Osteoblast (primary cell): ENCODE measurements around the gene ZEB2. TPM values are rescaled to one million over a fixed set of nuclear protein-coding genes. Genes with fewer than 3 reads are reported as not detected.

Source experiments
- DNase-seq: peaks from one replicate; pipeline ENCODE4 v3.0.0; 2011; ENCODE audit warnings: low spot score, mixed read lengths; ENCODE audit not compliant: insufficient read length; ENCODE audit errors: missing footprints
- H2AFZ ChIP-seq: 2 replicates; pipeline ENCODE4 v1.6.0; 2011; ENCODE audit warnings: mild to moderate bottlenecking, low read length
- H3K27ac ChIP-seq: 2 replicates; pipeline ENCODE4 v1.5.1; 2011; ENCODE audit warnings: mild to moderate bottlenecking, low read depth, low read length, moderate library complexity
- H3K27me3 ChIP-seq: 2 replicates; pipeline ENCODE4 v1.6.0; 2012; ENCODE audit warnings: mild to moderate bottlenecking, control low read depth, inconsistent platforms, low read length, moderate library complexity; ENCODE audit not compliant: insufficient read depth
- H3K36me3 ChIP-seq: 2 replicates; pipeline ENCODE4 v1.5.1; 2011; ENCODE audit warnings: mild to moderate bottlenecking, low read length, control low read depth, moderate library complexity; ENCODE audit not compliant: insufficient read depth
- H3K4me1 ChIP-seq: 2 replicates; pipeline ENCODE4 v1.5.1; 2011; ENCODE audit warnings: mild to moderate bottlenecking, low read length, control low read depth, moderate library complexity; ENCODE audit not compliant: insufficient read depth
- H3K4me2 ChIP-seq: 2 replicates; pipeline ENCODE4 v1.6.0; 2011; ENCODE audit warnings: mild to moderate bottlenecking, low read length; ENCODE audit not compliant: insufficient read depth
- H3K4me3 ChIP-seq: fragments of 200-600 bp; sonication (generic); 3 replicates; pipeline ENCODE4 v1.5.1; 2012; ENCODE audit warnings: mild to moderate bottlenecking, low read length, inconsistent platforms; ENCODE audit not compliant: insufficient read depth
- H3K79me2 ChIP-seq: 2 replicates; pipeline ENCODE4 v1.6.0; 2012; ENCODE audit warnings: mild to moderate bottlenecking, low read length, control low read depth, inconsistent platforms; ENCODE audit not compliant: insufficient read depth
- H3K9me3 ChIP-seq: 2 replicates; pipeline ENCODE4 v1.5.1; 2011; ENCODE audit warnings: low read depth, low read length, control low read depth
- H4K20me1 ChIP-seq: 2 replicates; pipeline ENCODE4 v1.6.0; 2012; ENCODE audit warnings: mild to moderate bottlenecking, low read length, control low read depth; ENCODE audit not compliant: insufficient read depth
- total RNA-seq: library from RNA; depleted of rRNA; stranded (reverse); fragments of >200 nt; gene quantifications from 2 replicates; pipeline ENCODE4 v1.2.3, GENCODE V29; 2012
- TF ChIP-seq, protein P1 (sequence below): IDR thresholded peaks from 2 replicates; pipeline ENCODE4 v1.5.1; 2011; ENCODE audit warnings: mild to moderate bottlenecking, low read depth, low read length, moderate library complexity; ENCODE audit errors: extremely low read depth

The ZEB2 gene
- total RNA-seq, 1 donor, result 119 TPM

- Histone ChIP-seq H3K36me3 (peaks cover 8% of the 10 kb centered on the region), H3K27me3 (no peaks in the 10 kb centered on the region), H3K4me1 (peaks cover 20% of the 10 kb centered on the region), H3K4me3 (no peak overlapping the region), H4K20me1 (no peaks in the 10 kb centered on the region), H3K79me2 (peaks cover 36% of the 10 kb centered on the region), H3K4me2 (peak overlapping the region; percentile 11), H2AFZ (no peak overlapping the region), H3K27ac (peak overlapping the region; percentile 53), H3K9me3 (no peaks in the 10 kb centered on the region)
- DNase-seq, result peak; percentile 68
- TF ChIP-seq, protein P1, sequence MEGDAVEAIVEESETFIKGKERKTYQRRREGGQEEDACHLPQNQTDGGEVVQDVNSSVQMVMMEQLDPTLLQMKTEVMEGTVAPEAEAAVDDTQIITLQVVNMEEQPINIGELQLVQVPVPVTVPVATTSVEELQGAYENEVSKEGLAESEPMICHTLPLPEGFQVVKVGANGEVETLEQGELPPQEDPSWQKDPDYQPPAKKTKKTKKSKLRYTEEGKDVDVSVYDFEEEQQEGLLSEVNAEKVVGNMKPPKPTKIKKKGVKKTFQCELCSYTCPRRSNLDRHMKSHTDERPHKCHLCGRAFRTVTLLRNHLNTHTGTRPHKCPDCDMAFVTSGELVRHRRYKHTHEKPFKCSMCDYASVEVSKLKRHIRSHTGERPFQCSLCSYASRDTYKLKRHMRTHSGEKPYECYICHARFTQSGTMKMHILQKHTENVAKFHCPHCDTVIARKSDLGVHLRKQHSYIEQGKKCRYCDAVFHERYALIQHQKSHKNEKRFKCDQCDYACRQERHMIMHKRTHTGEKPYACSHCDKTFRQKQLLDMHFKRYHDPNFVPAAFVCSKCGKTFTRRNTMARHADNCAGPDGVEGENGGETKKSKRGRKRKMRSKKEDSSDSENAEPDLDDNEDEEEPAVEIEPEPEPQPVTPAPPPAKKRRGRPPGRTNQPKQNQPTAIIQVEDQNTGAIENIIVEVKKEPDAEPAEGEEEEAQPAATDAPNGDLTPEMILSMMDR, result no peak
These were observed 105.5 kb downstream of the ZEB2 start for GRCh38 chr2:144414324-144414845.

DNA sequence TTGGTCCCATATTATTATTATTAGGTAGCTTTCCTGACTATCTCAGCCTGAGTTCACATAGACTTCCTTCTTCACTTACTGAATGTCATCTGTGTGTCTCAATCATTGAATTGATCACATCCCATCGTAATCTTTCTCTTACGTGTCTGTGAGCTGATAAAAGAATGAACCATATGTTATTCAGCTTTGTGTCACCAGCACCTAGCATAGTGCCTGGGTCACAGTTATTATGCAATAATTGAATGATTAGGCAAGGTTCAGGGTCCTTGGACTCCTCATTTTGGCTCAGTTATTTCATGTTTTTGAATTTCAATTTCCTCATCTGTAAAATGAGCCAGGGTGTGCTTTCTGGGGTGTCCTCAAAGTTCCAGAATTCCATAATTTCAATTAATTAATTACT, 107.2 kb downstream of the ZEB2 start:
- Histone ChIP-seq H3K27me3 (no peaks in the 10 kb centered on the region), H3K9me3 (no peaks in the 10 kb centered on the region), H3K79me2 (peaks cover 39% of the 10 kb centered on the region), H4K20me1 (no peaks in the 10 kb centered on the region), H2AFZ (no peak overlapping the region), H3K27ac (no peak overlapping the region), H3K4me1 (peaks cover 20% of the 10 kb centered on the region), H3K36me3 (peaks cover 5% of the 10 kb centered on the region), H3K4me3 (no peak overlapping the region), H3K4me2 (no peak overlapping the region)
- no peak for DNase-seq
- TF ChIP-seq, protein P1, result no peak

- no peaks in the 10 kb centered on the region for H4K20me1 ChIP-seq
These were observed 108.4 kb downstream of the ZEB2 start for GRCh38 chr2:144411473-144411872.

GRCh38 chr2:144409241-144409640, 110.7 kb downstream of the ZEB2 start:
- Histone ChIP-seq H4K20me1 (no peaks in the 10 kb centered on the region), H3K79me2 (peaks cover 39% of the 10 kb centered on the region), H3K4me1 (peaks cover 6% of the 10 kb centered on the region), H3K27me3 (no peaks in the 10 kb centered on the region), H3K4me3 (no peak overlapping the region), H3K27ac (no peak overlapping the region), H2AFZ (no peak overlapping the region), H3K36me3 (peaks cover 8% of the 10 kb centered on the region), H3K9me3 (no peaks in the 10 kb centered on the region), H3K4me2 (no peak overlapping the region)
- TF ChIP-seq, protein P1, result no peak
- DNase-seq, result no peak

More at GRCh38 chr2:144411473-144411872, 108.4 kb downstream of the ZEB2 start:
- H2AFZ ChIP-seq, result no peak overlapping the region
- H3K4me3 ChIP-seq, result no peak overlapping the region
- H3K27ac ChIP-seq, result no peak overlapping the region
- H3K9me3 ChIP-seq, result no peaks in the 10 kb centered on the region
- DNase-seq, result no peak
- H3K27me3 ChIP-seq, result no peaks in the 10 kb centered on the region
- H3K4me2 ChIP-seq, result no peak overlapping the region
- peaks cover 42% of the 10 kb centered on the region for H3K79me2 ChIP-seq
- peaks cover 20% of the 10 kb centered on the region for H3K4me1 ChIP-seq
- TF ChIP-seq, protein P1, result no peak
- no peaks in the 10 kb centered on the region for H3K36me3 ChIP-seq
